GM12892 (cell line): Measurements from ENCODE around the gene LDLRAD4.

ENCODE experiments used
- POLR2A ChIP-seq: IDR thresholded peaks from 2 replicates; pipeline ENCODE4 v1.6.1; 2011; ENCODE audit warnings: low read depth, low read length, control low read depth
- POLR2AphosphoS5 ChIP-seq: IDR thresholded peaks from 2 replicates; pipeline ENCODE4 v1.6.1; 2011; ENCODE audit warnings: low read depth, low read length, control low read depth
- TAF1 ChIP-seq: IDR thresholded peaks from 2 replicates; pipeline ENCODE4 v1.6.1; 2011; ENCODE audit warnings: low read depth, mild to moderate bottlenecking, control low read depth, low read length, borderline replicate concordance

- no peak for TF ChIP-seq POLR2A
- TF ChIP-seq POLR2AphosphoS5 = no peak
- no peak for TF ChIP-seq TAF1
Observed at GRCh38 chr18:13415736-13416135, 197.2 kb downstream of the LDLRAD4 start.
